HepG2 (cell line): ENCODE data around the gene FOXE3. TPM values are rescaled to one million over a fixed set of nuclear protein-coding genes. Genes with fewer than 3 reads are reported as not detected.

ENCODE experiments used
- ATAC-seq: fragments of 200-7000 bp; cut with Tn5 transposase; 3 replicates; pipeline ENCODE4 v1.9.1; 2020; ENCODE audit warnings: mild to moderate bottlenecking, moderate library complexity
- BruUV-seq: library from RNA; stranded (reverse); fragments of 400-500 nt; replicated peaks from 2 replicates; lab custom pipeline; 2021; lab: Mats Ljungman, UMichigan
- CTCF ChIA-PET: fragments of 300-600 bp; formaldehyde crosslinking; extraction: SDS; loops from one replicate; lab custom pipeline; 2021; ENCODE audit warnings: low total read pairs, inconsistent platforms, low intra/inter-chr PET ratio; lab: Yijun Ruan, JAX
- POLR2A ChIA-PET: fragments of 350-600 bp; sonication (Branson Sonifier 250); formaldehyde crosslinking; loops from one replicate; lab custom pipeline; 2020; ENCODE audit warnings: antibody characterized with exemption, inconsistent platforms; lab: Yijun Ruan, JAX
- DNase-seq: peaks from one replicate; pipeline ENCODE4 v3.0.0-alpha.2; 2015; ENCODE audit warnings: low spot score
- FAIRE-seq: peaks from 3 replicates; lab custom pipeline; 2011; peaks lifted over from hg19 to GRCh38; lab: Jason Lieb, UNC
- H2AFZ ChIP-seq: one replicate; pipeline ENCODE4 v1.6.1; 2011; ENCODE audit warnings: low read length, inconsistent platforms
- H3K27ac ChIP-seq: fragments of 300-600 bp; 3 replicates; pipeline ENCODE4 v1.8.0; 2011; ENCODE audit warnings: mixed run types, mild to moderate bottlenecking, mixed read lengths, low read length, inconsistent platforms; ENCODE audit not compliant: insufficient read depth; ENCODE audit errors: extremely low read length
- H3K27me3 ChIP-seq, 2 experiments: fragments of 200-600 bp in 1 of 2; 2 replicates in 1 of 2; 3 replicates in 1 of 2; pipeline versions ENCODE4 v1.6.0 to v1.8.0; 2011; ENCODE audit warnings: low read length in 2 of 2, mild to moderate bottlenecking in 2 of 2, moderate library complexity in 2 of 2, inconsistent platforms in 1 of 2; ENCODE audit not compliant: insufficient read depth in 2 of 2, control insufficient read depth in 1 of 2
- H3K36me3 ChIP-seq, 2 experiments: fragments of 200-600 bp in 1 of 2; replicated peaks in 1 of 2; 2 replicates in 1 of 2; 3 replicates in 1 of 2; pipeline versions ENCODE4 v1.5.1 to v1.8.0; 2011; ENCODE audit warnings: low read length in 2 of 2, inconsistent platforms in 1 of 2; ENCODE audit not compliant: insufficient read depth in 2 of 2, control insufficient read depth in 1 of 2
- H3K4me1 ChIP-seq: 2 replicates; pipeline ENCODE4 v1.5.1; 2012; ENCODE audit warnings: low read length, inconsistent platforms; ENCODE audit not compliant: insufficient read depth
- H3K4me2 ChIP-seq: 2 replicates; pipeline ENCODE4 v1.6.0; 2011; ENCODE audit warnings: low read depth, low read length, inconsistent platforms
- H3K4me3 ChIP-seq, 3 experiments: fragments of 200-600 bp in 1 of 3; sonication (generic), shearing (Covaris generic) in 1 of 3; replicated peaks in 1 of 3; 2 replicates each; pipeline ENCODE4 v1.5.1; 2011 to 2016; ENCODE audit warnings: low read length in 3 of 3, inconsistent platforms in 2 of 3, low read depth in 2 of 3, mild to moderate bottlenecking in 2 of 3, control low read depth in 1 of 3, mixed read lengths in 1 of 3; ENCODE audit not compliant: insufficient read depth in 1 of 3
- H3K79me2 ChIP-seq: one replicate; pipeline ENCODE4 v1.6.1; 2011; ENCODE audit warnings: low read length, inconsistent platforms; ENCODE audit not compliant: insufficient read depth
- H3K9ac ChIP-seq: 2 replicates; pipeline ENCODE4 v1.6.0; 2011; ENCODE audit warnings: mild to moderate bottlenecking, low read depth, low read length, inconsistent platforms; ENCODE audit not compliant: insufficient read depth
- H3K9me3 ChIP-seq: 2 replicates; pipeline ENCODE4 v1.5.1; 2012; ENCODE audit warnings: mild to moderate bottlenecking, low read length
- H4K20me1 ChIP-seq: 2 replicates; pipeline ENCODE4 v1.6.0; 2011; ENCODE audit warnings: inconsistent platforms, mild to moderate bottlenecking, low read length, moderate library complexity; ENCODE audit not compliant: insufficient read depth
- HNRNPK ChIP-seq: fragments of 200-400 bp; formaldehyde crosslinking; IDR thresholded peaks from 2 replicates; pipeline ENCODE4 v1.6.1; 2018; ENCODE audit warnings: low read length, low read depth, moderate library complexity, mild to moderate bottlenecking; ENCODE audit not compliant: poor library complexity, severe bottlenecking
- HOXA3 ChIP-seq: sonication (generic); formaldehyde crosslinking; IDR thresholded peaks from 2 replicates; pipeline ENCODE4 v1.5.0; 2020; ENCODE audit warnings: missing genetic modification reagents
- ISX ChIP-seq: sonication (generic); formaldehyde crosslinking; conservative IDR thresholded peaks from 2 replicates; pipeline ENCODE4 v1.5.0; 2020; ENCODE audit warnings: missing genetic modification reagents
- MAFG ChIP-seq: sonication (generic); formaldehyde crosslinking; IDR thresholded peaks from 2 replicates; pipeline ENCODE4 v1.5.1; 2020; ENCODE audit warnings: mild to moderate bottlenecking, missing genetic modification reagents
- MXD4 ChIP-seq: IDR thresholded peaks from 2 replicates; pipeline ENCODE4 v1.6.1; 2016; ENCODE audit warnings: mild to moderate bottlenecking, missing biosample characterization, missing genetic modification reagents
- PBX3 ChIP-seq: sonication (generic); formaldehyde crosslinking; IDR thresholded peaks from 2 replicates; pipeline ENCODE4 v1.8.1; 2023; ENCODE audit warnings: missing genetic modification reagents, inconsistent platforms, borderline replicate concordance
- RCOR2 ChIP-seq: IDR thresholded peaks from 2 replicates; pipeline ENCODE4 v1.6.1; 2016; ENCODE audit warnings: missing biosample characterization, missing genetic modification reagents
- SRF ChIP-seq: IDR thresholded peaks from 2 replicates; pipeline ENCODE4 v1.6.1; 2011; ENCODE audit warnings: mild to moderate bottlenecking, low read depth, low read length, moderate library complexity
- TARDBP ChIP-seq: sonication (generic); formaldehyde crosslinking; IDR thresholded peaks from 2 replicates; pipeline ENCODE4 v1.8.0; 2022; ENCODE audit warnings: mild to moderate bottlenecking, missing genetic modification reagents
- ZBTB8A ChIP-seq: sonication (generic); formaldehyde crosslinking; IDR thresholded peaks from 2 replicates; pipeline ENCODE4 v1.4.0; 2020; ENCODE audit warnings: mild to moderate bottlenecking, low read depth, missing genetic modification reagents, borderline replicate concordance
- ZNF274 ChIP-seq: sonication (generic); formaldehyde crosslinking; IDR thresholded peaks from 2 replicates; pipeline ENCODE4 v1.5.1; 2020; ENCODE audit warnings: mild to moderate bottlenecking, missing genetic modification reagents
- ZNF83 ChIP-seq: sonication (generic); formaldehyde crosslinking; IDR thresholded peaks from 2 replicates; pipeline ENCODE4 v1.4.0; 2020; ENCODE audit warnings: missing genetic modification reagents, mild to moderate bottlenecking, borderline replicate concordance
- WGBS: methylation state at CpG from one replicate; pipeline ENCODE4 v1.1.6; 2017; ENCODE audit warnings: low lambda C conversion rate; 5-methylcytosine and 5-hydroxymethylcytosine counted together
- in situ Hi-C: cut with HindIII; loops from 2 replicates; pipeline ENCODE4 v1.10.0; 2017; ENCODE audit warnings: low pct_unique_long_range_greater_than_20kb; ENCODE audit not compliant: extremely low pct_ligation_motif_present
- intact Hi-C: fragments of 100-400 bp; cut with micrococcal nuclease; formaldehyde crosslinking; loops from one replicate; pipeline ENCODE4 v1.10.0; 2022; ENCODE audit not compliant: unreplicated experiment
- polyA plus RNA-seq, 8 experiments: library from polyadenylated mRNA; depleted of rRNA in 3 of 8; stranded (reverse) in 7 of 8; unstranded in 1 of 8; fragments of >200 nt; fragmentation: Illumina TruSeq in 4 of 8; extraction: Trizol in 4 of 8; gene quantifications; 2 replicates each; pipeline versions ENCODE4 v1.2.1 to v1.2.3, GENCODE V29; 2011 to 2016; ENCODE audit warnings: low read depth in 4 of 8, missing spikeins in 1 of 8, mixed read lengths in 1 of 8; ENCODE audit not compliant: insufficient read depth in 1 of 8
- total RNA-seq, 5 experiments: library from RNA; depleted of rRNA; stranded (reverse); fragments of >200 nt; fragmentation: Illumina TruSeq; extraction: Trizol; gene quantifications; 2 replicates each; pipeline ENCODE4 v1.2.3, GENCODE V29; 2016; ENCODE audit warnings: low read depth in 1 of 5
- TF ChIP-seq, protein P1 (sequence below): IDR thresholded peaks from 2 replicates; pipeline ENCODE4 v1.6.1; 2016; ENCODE audit warnings: low read depth, missing genetic modification reagents, missing compliant biosample characterization
- TF ChIP-seq, protein P2 (sequence below): sonication (generic); IDR thresholded peaks from 2 replicates; pipeline ENCODE4 v1.6.1; 2016; ENCODE audit warnings: low read depth, borderline replicate concordance
- TF ChIP-seq, protein P3 (sequence below): sonication (generic); formaldehyde crosslinking; IDR thresholded peaks from 2 replicates; pipeline ENCODE4 v1.4.0; 2020; ENCODE audit warnings: mild to moderate bottlenecking, missing genetic modification reagents

FOXE3 gene
- total and polyA plus RNA-seq, 2 of the 13 experiments (the other 11 are each of a cell fraction or from before 2014, with no cell fraction given), result not detected

- Histone ChIP-seq H3K9me3 (no peaks in the 10 kb centered on the region), H3K4me2 (no peak overlapping the region), H3K4me1 (peaks cover 33% of the 10 kb centered on the region), H3K4me3 (no peak overlapping the region), H3K27me3 (no peaks in the 10 kb centered on the region), H3K79me2 (no peaks in the 10 kb centered on the region), H3K9ac (no peak overlapping the region), H4K20me1 (no peaks in the 10 kb centered on the region), H3K36me3 (peaks cover 3 to 53% of the 10 kb centered on the region in 2 experiments; a peak in 4 of 5 replicates), H2AFZ (no peak overlapping the region), H3K27ac (no peak overlapping the region)
- in situ Hi-C loops, result no loop called here
- BruUV-seq, result no TSS peak
- ChIA-PET POLR2A (no interaction called here), CTCF (no interaction called here)
- TF ChIP-seq HNRNPK, result no peak
- TF ChIP-seq, protein P1, sequence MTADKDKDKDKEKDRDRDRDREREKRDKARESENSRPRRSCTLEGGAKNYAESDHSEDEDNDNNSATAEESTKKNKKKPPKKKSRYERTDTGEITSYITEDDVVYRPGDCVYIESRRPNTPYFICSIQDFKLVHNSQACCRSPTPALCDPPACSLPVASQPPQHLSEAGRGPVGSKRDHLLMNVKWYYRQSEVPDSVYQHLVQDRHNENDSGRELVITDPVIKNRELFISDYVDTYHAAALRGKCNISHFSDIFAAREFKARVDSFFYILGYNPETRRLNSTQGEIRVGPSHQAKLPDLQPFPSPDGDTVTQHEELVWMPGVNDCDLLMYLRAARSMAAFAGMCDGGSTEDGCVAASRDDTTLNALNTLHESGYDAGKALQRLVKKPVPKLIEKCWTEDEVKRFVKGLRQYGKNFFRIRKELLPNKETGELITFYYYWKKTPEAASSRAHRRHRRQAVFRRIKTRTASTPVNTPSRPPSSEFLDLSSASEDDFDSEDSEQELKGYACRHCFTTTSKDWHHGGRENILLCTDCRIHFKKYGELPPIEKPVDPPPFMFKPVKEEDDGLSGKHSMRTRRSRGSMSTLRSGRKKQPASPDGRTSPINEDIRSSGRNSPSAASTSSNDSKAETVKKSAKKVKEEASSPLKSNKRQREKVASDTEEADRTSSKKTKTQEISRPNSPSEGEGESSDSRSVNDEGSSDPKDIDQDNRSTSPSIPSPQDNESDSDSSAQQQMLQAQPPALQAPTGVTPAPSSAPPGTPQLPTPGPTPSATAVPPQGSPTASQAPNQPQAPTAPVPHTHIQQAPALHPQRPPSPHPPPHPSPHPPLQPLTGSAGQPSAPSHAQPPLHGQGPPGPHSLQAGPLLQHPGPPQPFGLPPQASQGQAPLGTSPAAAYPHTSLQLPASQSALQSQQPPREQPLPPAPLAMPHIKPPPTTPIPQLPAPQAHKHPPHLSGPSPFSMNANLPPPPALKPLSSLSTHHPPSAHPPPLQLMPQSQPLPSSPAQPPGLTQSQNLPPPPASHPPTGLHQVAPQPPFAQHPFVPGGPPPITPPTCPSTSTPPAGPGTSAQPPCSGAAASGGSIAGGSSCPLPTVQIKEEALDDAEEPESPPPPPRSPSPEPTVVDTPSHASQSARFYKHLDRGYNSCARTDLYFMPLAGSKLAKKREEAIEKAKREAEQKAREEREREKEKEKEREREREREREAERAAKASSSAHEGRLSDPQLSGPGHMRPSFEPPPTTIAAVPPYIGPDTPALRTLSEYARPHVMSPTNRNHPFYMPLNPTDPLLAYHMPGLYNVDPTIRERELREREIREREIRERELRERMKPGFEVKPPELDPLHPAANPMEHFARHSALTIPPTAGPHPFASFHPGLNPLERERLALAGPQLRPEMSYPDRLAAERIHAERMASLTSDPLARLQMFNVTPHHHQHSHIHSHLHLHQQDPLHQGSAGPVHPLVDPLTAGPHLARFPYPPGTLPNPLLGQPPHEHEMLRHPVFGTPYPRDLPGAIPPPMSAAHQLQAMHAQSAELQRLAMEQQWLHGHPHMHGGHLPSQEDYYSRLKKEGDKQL (CRISPR knock-in tag), result no peak
- no peak for TF ChIP-seq ISX (CRISPR knock-in tag)
- TF ChIP-seq PBX3, result no peak
- TF ChIP-seq HOXA3 (CRISPR knock-in tag), result no peak
- TF ChIP-seq MAFG (CRISPR knock-in tag), result no peak
- no peak for TF ChIP-seq ZNF274 (CRISPR knock-in tag)
- no peak for TF ChIP-seq RCOR2
- TF ChIP-seq, protein P2, sequence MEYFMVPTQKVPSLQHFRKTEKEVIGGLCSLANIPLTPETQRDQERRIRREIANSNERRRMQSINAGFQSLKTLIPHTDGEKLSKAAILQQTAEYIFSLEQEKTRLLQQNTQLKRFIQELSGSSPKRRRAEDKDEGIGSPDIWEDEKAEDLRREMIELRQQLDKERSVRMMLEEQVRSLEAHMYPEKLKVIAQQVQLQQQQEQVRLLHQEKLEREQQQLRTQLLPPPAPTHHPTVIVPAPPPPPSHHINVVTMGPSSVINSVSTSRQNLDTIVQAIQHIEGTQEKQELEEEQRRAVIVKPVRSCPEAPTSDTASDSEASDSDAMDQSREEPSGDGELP, result no peak
- TF ChIP-seq SRF, result no peak
- TF ChIP-seq, protein P3, sequence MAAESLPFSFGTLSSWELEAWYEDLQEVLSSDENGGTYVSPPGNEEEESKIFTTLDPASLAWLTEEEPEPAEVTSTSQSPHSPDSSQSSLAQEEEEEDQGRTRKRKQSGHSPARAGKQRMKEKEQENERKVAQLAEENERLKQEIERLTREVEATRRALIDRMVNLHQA (CRISPR knock-in tag), result no peak
- TF ChIP-seq ZNF83, result no peak
- TF ChIP-seq MXD4, result no peak
- TF ChIP-seq ZBTB8A (CRISPR knock-in tag), result no peak
- no peak for TF ChIP-seq TARDBP
- 94% methylated on average over 1 of the region's 1 CpG for WGBS
- no peak for FAIRE-seq
- intact Hi-C loops, result no loop called here
- ATAC-seq, result no peak
- no peak for DNase-seq
Observed at GRCh38 chr1:47374501-47374900, 41.6 kb upstream of the FOXE3 start.
